ENCODE results near the gene PRXL2B.

PRXL2B gene

GRCh38 chr1:2623571-2624337 is 37.2 kb downstream of the PRXL2B start:
- no peak for DNase-seq

DNA sequence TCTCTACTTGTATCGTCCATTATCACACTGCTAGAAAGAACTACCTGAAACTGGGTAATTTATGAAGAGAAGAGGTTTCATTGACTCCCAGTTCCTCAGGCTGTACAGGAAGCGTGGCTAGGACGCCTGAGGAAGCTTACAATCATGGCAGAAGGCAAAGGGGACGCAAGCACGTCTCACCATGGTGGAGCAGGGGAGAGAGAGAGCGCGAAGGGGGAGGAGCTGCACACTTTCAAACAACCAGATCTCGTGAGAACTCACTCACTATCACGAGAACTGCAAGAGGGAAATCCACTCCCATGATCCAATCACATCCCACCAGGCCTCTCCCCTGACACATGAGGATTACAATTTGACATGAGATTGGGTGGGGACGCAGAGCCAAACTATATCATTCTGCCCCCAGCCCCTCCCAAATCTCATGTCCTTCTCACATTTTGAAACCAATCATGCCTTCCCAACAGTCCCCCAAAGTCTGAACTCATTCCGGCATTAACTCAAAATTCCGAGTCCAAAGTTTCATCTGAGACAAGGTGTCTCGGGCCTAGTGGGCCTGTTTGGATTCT is 38.2 kb downstream of the PRXL2B start:
- no peak for DNase-seq

DNA sequence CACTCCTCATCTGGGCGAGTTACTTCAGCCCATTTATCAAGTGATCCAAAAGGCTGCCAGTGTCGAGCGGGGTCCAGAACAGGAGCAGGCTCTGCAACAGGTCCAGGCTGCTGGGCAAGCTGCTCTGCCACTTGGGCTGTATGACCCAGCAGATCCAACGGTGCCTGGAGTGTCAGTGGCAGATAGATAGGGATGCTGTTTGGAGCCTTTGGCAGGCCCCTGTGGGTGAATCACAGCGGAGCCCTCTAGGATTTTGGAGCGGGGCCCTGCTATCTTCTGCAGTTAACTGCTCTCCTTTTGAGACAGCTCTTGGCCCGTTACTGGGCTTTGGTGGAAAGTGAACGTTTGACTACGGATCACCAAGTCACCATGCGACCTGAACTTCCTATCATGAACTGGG is 38.7 kb downstream of the PRXL2B start:
- no peak for DNase-seq

GRCh38 chr1:2625748-2626147 is 39.2 kb downstream of the PRXL2B start:
- peak; percentile 28 to 51 (median 40) for DNase-seq

- DNase-seq, result no peak
Measured at GRCh38 chr1:2627746-2628145, 41.2 kb downstream of the PRXL2B start.

DNA sequence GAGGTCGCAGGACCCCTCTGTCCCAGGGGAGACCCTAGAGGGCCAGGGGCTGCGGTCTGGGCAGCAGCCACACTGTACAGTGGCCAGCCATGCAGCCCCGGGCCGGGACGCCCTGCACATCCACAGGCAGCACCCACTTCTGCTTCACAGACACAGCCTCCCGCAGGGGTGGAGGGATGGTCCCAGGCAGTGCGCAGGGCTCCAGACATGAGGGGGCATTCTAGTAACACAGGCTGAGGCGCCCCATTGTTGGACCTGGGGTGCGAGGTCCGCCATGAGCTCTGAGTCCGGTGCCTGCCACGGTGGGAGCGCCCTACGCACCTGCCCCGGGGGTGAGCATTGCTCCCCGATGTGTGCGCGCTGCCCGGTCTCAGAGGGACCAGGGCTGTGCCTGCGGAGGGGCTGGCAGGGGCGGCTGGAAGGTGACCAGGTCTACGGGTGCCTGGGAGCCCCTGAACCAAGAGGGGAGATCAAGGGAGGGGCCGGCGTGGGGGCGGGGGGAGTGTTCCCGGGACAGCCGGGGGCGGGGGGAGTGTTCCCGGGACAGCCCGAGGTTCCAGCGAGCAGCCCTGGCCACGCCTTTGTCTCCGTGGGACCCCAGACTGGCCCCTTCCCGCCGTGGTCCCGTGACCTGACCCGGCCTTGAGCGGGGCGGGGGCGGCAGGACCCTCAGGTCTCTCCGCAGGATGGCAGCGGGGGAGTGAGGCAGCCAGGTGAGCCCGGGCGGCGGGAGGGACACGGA is 41.8 kb downstream of the PRXL2B start:
- no peak for DNase-seq

GRCh38 chr1:2628933-2629626 is 42.5 kb downstream of the PRXL2B start:
- DNase-seq, result no peak

GRCh38 chr1:2629627-2630497 is 43.3 kb downstream of the PRXL2B start:
- no peak for DNase-seq

DNA sequence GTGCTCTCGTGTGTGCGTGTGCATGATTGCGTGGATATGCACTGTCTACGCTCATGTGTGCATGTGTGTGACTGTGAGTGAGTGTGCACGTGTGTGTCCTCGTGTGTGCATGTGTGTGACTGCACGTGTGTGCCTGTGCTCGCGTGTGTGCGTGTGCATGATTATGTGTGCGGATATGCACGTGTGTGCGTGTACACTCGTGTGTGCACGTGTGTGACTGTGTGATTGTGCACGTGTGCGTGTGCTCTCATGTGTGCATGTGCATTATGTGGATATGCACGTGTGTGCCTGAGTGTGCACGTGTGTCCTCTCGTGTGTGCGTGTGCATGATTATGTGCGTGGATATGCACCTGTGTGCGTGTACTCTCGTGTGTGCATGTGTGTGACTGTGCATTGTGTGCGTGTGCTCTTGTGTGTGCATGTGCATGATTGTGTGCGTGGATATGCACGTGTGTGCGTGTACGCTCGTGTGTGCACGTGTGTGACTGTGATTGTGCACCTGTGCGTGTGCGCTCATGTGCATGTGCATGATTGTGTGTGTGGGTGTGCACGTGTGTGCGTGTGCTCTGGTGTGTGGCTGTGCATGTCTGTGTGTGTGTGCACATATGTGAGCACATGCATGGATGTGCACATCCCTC is 44.0 kb downstream of the PRXL2B start:
- no peak for DNase-seq

- DNase-seq, result no peak
Measured at GRCh38 chr1:2631136-2632050, 44.8 kb downstream of the PRXL2B start.

GRCh38 chr1:2632051-2632430 is 45.5 kb downstream of the PRXL2B start:
- DNase-seq, result no peak

GRCh38 chr1:2632561-2633361 is 46.2 kb downstream of the PRXL2B start, which contains the start of gene MMEL1:
Gene MMEL1 (minus strand): TSS chr1:2633016. CDS start chr1:2629484, 3,532 bp downstream.
- DNase-seq, result no peak

GRCh38 chr1:2633366-2633935 is 46.9 kb downstream of the PRXL2B start:
- no peak for DNase-seq

- DNase-seq, result no peak
Measured at GRCh38 chr1:2633936-2634491, 47.4 kb downstream of the PRXL2B start.

GRCh38 chr1:2635361-2636010 is 48.9 kb downstream of the PRXL2B start:
- no peak for DNase-seq

- no peak for DNase-seq
Measured at GRCh38 chr1:2636733-2637132, 50.2 kb downstream of the PRXL2B start.

- no peak for DNase-seq
Measured at GRCh38 chr1:2637442-2638145, 51.0 kb downstream of the PRXL2B start.

Measured in suppressor macrophage treated with lipopolysaccharide for 1 hour (primary cell).